HG03342 (cell line): ENCODE data around the gene ASTL.

Source experiments
- ATAC-seq: cut with Tn5 transposase; IDR thresholded peaks from one replicate; pipeline ENCODE4 v1.9.1; 2021; ENCODE audit warnings: mild to moderate bottlenecking, moderate library complexity; ENCODE audit not compliant: unreplicated experiment

The ASTL gene

DNA sequence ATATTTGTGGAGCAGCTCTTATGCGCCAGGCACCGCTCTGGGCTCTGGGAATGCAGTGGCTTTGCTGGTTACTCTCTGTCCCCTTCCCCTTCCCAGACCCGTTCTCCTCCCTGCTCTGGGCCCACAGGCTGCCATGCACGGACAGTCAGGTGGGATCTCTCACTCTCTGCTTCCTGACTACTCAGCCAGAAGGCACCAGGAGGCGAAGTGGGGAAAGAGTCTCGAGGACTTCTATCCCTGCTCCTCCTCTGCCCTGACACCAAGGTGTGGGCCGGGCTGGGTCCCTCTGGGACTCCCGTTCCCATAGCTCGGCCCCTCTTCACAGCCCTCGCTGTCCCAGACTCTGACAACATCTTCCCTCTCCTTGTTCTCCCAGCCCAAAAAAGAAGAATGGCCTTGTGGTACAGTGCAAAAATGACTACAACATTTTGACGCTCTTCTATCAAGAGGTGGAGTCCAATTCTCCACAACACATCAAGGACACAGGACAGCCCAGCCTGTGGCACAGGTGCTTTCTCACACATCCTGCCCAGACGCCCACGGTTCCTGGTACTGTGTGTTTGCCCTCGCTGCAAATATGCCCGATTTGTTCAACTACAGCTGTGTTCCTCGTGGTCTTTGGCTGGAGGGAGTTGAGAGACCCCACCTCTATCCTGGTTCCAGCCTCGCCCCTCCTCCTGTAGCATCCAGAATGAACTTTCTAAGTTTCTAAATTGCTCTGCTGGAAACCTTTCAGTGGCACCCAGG, 21.0 kb upstream of the ASTL start:
- no peak for ATAC-seq

- ATAC-seq: no peak
Observed at GRCh38 chr2:96158554-96158940, 20.2 kb upstream of the ASTL start.

- peak; percentile 56 for ATAC-seq
Observed at GRCh38 chr2:96157649-96158553, 19.6 kb upstream of the ASTL start.

GRCh38 chr2:96156926-96157648, 18.8 kb upstream of the ASTL start:
- ATAC-seq: peak; percentile 41

DNA sequence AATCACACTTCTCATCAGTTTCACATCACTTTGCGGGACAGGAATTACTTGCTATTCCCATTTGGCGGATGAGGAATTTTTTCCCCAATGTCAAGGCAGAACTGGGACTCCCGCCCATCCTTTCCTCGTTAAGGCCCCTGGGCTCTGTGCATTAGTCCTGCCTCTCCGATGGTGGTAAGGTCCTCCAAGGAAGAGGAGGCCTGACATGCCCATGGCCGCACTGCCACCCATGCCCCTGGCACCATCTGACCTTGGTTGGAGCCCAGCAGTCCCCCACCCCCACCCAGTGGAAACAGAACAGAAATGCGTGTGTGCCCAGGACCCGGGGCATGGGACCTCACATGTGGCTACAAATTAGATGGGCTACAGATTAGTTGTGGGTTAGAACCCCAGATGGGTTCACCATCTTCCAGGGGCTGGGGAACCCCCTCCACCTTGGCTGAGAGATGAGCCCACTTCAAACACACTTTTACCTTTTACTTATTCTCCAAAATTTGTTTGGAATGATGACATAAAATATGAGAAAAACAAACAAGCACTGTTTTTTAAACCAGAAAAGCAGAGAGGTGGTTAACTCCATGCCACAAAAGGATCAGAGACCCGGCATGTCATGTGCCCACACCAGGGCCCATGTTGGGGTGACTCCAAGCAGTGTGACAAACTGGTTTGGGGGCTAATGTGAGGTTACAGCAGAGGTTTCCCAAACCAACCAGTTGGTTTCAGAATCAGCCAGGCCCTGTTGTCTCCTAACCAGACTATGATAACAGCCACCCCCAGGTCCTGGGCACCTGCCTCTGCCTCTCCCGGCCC, 17.9 kb upstream of the ASTL start:
- ATAC-seq: no peak

DNA sequence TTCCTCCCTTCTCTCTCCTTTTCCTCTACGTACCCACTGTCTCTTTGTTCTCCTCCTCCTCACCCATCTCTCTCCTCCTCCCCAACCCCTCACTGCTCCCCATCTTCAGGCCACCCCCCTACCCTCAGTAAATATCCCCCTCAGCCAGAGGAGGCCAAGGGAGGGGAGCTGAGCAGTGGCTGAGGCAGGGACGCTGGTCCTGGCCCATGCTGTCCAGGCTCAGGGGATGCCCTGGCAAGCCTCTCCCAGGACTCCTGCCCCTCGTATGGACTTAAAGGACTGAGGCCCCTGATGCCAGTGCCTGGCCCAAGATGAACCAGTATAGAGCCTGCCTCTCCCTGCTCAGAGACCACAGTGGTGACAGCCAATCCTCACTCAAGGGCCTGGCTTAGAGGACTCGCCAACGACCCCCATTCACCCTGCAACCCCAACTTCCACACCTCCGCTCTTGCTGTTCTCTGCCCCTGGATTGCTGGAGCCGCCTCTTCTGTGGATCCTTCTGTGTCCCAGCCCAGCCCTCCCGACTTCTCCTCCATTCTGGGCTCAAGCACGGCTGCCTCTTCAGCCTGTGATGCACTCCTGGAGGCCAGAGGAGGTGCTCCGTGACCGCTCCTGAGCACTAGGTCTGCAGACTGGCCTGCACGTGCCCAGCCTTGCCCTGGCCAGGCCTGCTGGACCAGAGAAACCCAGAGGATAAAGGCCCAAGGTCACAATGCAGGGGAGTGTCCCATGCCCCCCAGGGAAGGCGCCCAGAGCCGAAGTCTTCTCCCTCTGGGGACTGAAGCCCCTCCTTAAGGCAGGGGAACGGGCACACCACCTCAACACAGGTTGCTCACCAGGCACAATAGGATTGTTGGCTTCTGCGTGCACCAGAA, 16.4 kb upstream of the ASTL start:
- ATAC-seq: no peak

DNA sequence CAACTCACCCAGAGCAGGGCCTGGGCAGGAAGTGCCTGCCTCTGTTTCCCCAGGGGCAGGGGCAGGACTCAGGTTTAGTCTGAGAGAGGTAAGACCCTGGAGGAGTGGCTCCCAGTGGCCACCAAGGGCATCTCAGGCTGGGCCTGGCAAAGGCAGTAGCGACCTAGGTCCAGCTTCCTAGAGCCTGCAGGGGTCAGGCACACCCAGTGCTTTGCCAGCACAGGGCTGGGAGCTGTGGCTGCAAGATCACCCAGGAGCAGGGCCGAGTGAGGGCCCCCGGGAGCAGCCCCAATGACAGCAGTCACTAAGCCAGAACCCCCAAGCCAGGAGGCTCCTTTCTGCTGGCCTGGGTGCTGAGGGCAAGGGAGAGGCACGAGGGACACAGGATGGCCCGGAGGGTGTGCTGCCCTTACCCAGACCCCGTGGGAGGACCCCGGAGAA, 15.7 kb upstream of the ASTL start:
- no peak for ATAC-seq

- ATAC-seq: no peak
Observed at GRCh38 chr2:96153291-96153713, 15.0 kb upstream of the ASTL start.

GRCh38 chr2:96152304-96153161, 14.2 kb upstream of the ASTL start:
- ATAC-seq: no peak

- no peak for ATAC-seq
Observed at GRCh38 chr2:96151595-96152303, 13.4 kb upstream of the ASTL start.

DNA sequence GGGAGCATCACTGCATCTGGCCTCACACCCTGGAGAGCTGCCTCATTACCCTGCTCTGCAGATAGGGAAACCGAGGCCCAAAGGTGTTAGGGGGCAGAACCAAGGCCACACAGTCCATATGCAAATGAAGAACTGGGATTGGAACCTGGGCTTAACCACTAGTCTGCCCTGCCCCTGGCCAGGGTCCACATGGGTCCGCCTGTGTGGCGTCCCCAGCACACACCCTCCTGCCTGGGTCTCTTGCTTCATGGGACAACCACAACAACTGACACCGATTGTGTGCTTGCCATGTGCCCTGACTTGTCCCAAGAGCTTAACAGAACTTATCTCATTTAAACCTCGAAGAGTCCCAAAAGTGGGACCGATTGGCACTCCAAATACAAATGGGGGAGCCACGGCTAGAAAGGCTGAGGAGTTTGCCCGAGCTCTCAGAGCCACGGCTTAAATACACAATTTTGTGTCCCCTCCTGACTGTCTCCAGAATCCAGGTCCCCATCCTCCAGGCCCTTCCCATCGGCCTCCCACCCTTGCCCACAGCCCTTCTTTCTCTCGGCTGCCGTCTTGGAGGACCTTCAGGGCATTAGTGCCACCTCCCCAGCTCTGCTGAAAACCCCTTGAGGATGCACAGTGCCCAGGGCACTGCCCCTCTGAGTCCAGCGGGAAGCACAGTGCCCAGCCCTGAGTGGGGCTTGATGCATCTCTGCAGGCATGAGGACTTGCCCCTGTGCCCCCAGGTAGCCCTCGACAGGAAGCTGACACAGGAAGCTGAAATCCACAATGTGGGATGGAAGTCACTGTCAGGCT, 12.7 kb upstream of the ASTL start:
- ATAC-seq: no peak

- ATAC-seq: no peak
Observed at GRCh38 chr2:96150007-96150640, 11.8 kb upstream of the ASTL start.

GRCh38 chr2:96148410-96149217, 10.3 kb upstream of the ASTL start:
- ATAC-seq: peak; percentile 32

- ATAC-seq: no peak
Observed at GRCh38 chr2:96147593-96148201, 9.4 kb upstream of the ASTL start.

- no peak for ATAC-seq
Observed at GRCh38 chr2:96146881-96147592, 8.7 kb upstream of the ASTL start.
